ENCODE data around the gene IFNA1.

Gene IFNA1

GRCh38 chr9:21395778-21396717 lies 44.2 kb upstream of the IFNA1 start (continued):
- TF ChIP-seq ZNF670 (tag by site-specific recombination; IDR thresholded peaks at IDR 0.05; ENCODE audit: low read depth): no peak
- 0 out of 2 replicates have a peak, but pooled peaks have one; percentile 45 for TF ChIP-seq ZNF19 (tag by site-specific recombination; IDR thresholded peaks at IDR 0.05; ENCODE audit: low read depth)
- no peak for TF ChIP-seq PRDM6 (tag by site-specific recombination; IDR thresholded peaks at IDR 0.05)
- TF ChIP-seq, protein P1, sequence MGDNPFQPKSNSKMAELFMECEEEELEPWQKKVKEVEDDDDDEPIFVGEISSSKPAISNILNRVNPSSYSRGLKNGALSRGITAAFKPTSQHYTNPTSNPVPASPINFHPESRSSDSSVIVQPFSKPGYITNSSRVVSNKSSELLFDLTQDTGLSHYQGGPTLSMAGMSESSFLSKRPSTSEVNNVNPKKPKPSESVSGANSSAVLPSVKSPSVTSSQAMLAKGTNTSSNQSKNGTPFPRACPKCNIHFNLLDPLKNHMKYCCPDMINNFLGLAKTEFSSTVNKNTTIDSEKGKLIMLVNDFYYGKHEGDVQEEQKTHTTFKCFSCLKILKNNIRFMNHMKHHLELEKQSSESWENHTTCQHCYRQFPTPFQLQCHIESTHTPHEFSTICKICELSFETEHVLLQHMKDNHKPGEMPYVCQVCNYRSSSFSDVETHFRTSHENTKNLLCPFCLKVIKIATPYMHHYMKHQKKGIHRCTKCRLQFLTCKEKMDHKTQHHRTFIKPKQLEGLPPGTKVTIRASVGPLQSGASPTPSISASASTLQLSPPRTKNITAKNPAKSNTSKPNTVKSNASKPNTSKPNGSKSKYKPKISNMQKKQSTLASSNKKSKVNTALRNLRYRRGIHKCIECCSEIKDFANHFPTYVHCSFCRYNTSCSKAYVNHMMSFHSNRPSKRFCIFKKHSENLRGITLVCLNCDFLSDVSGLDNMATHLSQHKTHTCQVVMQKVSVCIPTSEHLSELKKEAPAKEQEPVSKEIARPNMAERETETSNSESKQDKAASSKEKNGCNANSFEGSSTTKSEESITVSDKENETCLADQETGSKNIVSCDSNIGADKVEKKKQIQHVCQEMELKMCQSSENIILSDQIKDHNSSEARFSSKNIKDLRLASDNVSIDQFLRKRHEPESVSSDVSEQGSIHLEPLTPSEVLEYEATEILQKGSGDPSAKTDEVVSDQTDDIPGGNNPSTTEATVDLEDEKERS (tag by site-specific recombination; IDR thresholded peaks at IDR 0.05): no peak
- no peak for TF ChIP-seq ZNF626 (tag by site-specific recombination; IDR thresholded peaks at IDR 0.05)
- no peak for TF ChIP-seq ZNF624 (tag by site-specific recombination; IDR thresholded peaks at IDR 0.05)
- no peak for TF ChIP-seq YY2 (tag by site-specific recombination; IDR thresholded peaks at IDR 0.05)
- no peak for TF ChIP-seq ZEB2 (tag by site-specific recombination; IDR thresholded peaks at IDR 0.05)
- TF ChIP-seq, protein P2, sequence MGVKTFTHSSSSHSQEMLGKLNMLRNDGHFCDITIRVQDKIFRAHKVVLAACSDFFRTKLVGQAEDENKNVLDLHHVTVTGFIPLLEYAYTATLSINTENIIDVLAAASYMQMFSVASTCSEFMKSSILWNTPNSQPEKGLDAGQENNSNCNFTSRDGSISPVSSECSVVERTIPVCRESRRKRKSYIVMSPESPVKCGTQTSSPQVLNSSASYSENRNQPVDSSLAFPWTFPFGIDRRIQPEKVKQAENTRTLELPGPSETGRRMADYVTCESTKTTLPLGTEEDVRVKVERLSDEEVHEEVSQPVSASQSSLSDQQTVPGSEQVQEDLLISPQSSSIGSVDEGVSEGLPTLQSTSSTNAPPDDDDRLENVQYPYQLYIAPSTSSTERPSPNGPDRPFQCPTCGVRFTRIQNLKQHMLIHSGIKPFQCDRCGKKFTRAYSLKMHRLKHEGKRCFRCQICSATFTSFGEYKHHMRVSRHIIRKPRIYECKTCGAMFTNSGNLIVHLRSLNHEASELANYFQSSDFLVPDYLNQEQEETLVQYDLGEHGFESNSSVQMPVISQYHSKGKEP (tag by site-specific recombination; IDR thresholded peaks at IDR 0.05): no peak
- TF ChIP-seq, protein P3, sequence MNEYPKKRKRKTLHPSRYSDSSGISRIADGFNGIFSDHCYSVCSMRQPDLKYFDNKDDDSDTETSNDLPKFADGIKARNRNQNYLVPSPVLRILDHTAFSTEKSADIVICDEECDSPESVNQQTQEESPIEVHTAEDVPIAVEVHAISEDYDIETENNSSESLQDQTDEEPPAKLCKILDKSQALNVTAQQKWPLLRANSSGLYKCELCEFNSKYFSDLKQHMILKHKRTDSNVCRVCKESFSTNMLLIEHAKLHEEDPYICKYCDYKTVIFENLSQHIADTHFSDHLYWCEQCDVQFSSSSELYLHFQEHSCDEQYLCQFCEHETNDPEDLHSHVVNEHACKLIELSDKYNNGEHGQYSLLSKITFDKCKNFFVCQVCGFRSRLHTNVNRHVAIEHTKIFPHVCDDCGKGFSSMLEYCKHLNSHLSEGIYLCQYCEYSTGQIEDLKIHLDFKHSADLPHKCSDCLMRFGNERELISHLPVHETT (tag by site-specific recombination; IDR thresholded peaks at IDR 0.05): no peak
- no peak for TF ChIP-seq ZNF311 (tag by site-specific recombination; IDR thresholded peaks at IDR 0.05; ENCODE audit: borderline replicate concordance)
- no peak for TF ChIP-seq ZNF398 (tag by site-specific recombination; IDR thresholded peaks at IDR 0.05)
- TF ChIP-seq ZNF660 (tag by site-specific recombination; IDR thresholded peaks at IDR 0.05): 0 out of 2 replicates have a peak, but pooled peaks have one; percentile 61
- TF ChIP-seq SP2 (tag by site-specific recombination; IDR thresholded peaks at IDR 0.05): no peak
- TF ChIP-seq, protein P4, sequence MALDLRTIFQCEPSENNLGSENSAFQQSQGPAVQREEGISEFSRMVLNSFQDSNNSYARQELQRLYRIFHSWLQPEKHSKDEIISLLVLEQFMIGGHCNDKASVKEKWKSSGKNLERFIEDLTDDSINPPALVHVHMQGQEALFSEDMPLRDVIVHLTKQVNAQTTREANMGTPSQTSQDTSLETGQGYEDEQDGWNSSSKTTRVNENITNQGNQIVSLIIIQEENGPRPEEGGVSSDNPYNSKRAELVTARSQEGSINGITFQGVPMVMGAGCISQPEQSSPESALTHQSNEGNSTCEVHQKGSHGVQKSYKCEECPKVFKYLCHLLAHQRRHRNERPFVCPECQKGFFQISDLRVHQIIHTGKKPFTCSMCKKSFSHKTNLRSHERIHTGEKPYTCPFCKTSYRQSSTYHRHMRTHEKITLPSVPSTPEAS (tag by site-specific recombination; IDR thresholded peaks at IDR 0.05): peak; percentile 18; the same call in 1 of the 2 replicates
- TF ChIP-seq, protein P5, sequence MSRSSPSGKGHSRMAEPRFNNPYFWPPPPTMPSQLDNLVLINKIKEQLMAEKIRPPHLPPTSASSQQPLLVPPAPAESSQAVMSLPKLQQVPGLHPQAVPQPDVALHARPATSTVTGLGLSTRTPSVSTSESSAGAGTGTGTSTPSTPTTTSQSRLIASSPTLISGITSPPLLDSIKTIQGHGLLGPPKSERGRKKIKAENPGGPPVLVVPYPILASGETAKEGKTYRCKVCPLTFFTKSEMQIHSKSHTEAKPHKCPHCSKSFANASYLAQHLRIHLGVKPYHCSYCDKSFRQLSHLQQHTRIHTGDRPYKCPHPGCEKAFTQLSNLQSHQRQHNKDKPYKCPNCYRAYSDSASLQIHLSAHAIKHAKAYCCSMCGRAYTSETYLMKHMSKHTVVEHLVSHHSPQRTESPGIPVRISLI (tag by site-specific recombination; IDR thresholded peaks at IDR 0.05): no peak
- TF ChIP-seq ZNF530 (tag by site-specific recombination; IDR thresholded peaks at IDR 0.05; ENCODE audit: low read depth): no peak
- peak; percentile 72 for TF ChIP-seq ZBTB17 (tag by site-specific recombination; IDR thresholded peaks at IDR 0.05)
- no peak for TF ChIP-seq GLI4 (tag by site-specific recombination; IDR thresholded peaks at IDR 0.05)
- TF ChIP-seq ZNF792 (tag by site-specific recombination; IDR thresholded peaks at IDR 0.05): no peak

Measured in HEK293 (cell line).